CD4-positive, CD25-positive, alpha-beta regulatory T cell (primary cell): ENCODE measurements around the gene GORAB. TPM values are rescaled to one million over a fixed set of nuclear protein-coding genes. Genes with fewer than 3 reads are reported as not detected.

ENCODE experiments used
- ATAC-seq, 2 donors: fragments of 150-1000 bp; cut with Tn5 transposase; one replicate each; pipeline ENCODE4 v1.10.0; 2021; ENCODE audit warnings: low read depth in 2 of 2, moderate number of reproducible peaks in 2 of 2, moderate library complexity in 1 of 2
- DNase-seq, 3 donors: peaks; one replicate each; pipeline versions ENCODE4 v3.0.0 to v3.0.0-alpha.2; 2012 to 2022; ENCODE audit warnings: mixed read lengths in 1 of 3
- H3K27ac ChIP-seq: one replicate; pipeline ENCODE4 v1.7.0; 2013; ENCODE audit warnings: mild to moderate bottlenecking, low read length; ENCODE audit not compliant: insufficient read depth, poor library complexity, severe bottlenecking
- H3K27me3 ChIP-seq: one replicate; pipeline ENCODE4 v1.7.0; 2013; ENCODE audit warnings: low read length; ENCODE audit not compliant: control insufficient read depth, insufficient read depth
- H3K36me3 ChIP-seq: one replicate; pipeline ENCODE4 v1.7.0; 2013; ENCODE audit warnings: mild to moderate bottlenecking, low read length, moderate library complexity; ENCODE audit not compliant: control insufficient read depth, insufficient read depth
- H3K4me1 ChIP-seq: 2 replicates; pipeline ENCODE4 v1.7.0; 2013; ENCODE audit warnings: mild to moderate bottlenecking, low read length; ENCODE audit not compliant: insufficient read depth, control insufficient read depth, poor library complexity, severe bottlenecking
- H3K4me3 ChIP-seq: one replicate; pipeline ENCODE4 v1.7.0; 2013; ENCODE audit warnings: low read depth, mild to moderate bottlenecking, low read length, moderate library complexity
- H3K9me3 ChIP-seq, 2 experiments: 1 replicate in 1 of 2; 2 replicates in 1 of 2; pipeline ENCODE4 v1.7.0; 2013; ENCODE audit warnings: low read length in 2 of 2, mild to moderate bottlenecking in 1 of 2, moderate library complexity in 1 of 2; ENCODE audit not compliant: control insufficient read depth in 2 of 2
- H3K27ac Mint-ChIP-seq, 3 donors: one replicate each; pipeline ENCODE4 v1.8.0; 2020 to 2022; ENCODE audit warnings: mild to moderate bottlenecking in 3 of 3, mixed read lengths in 3 of 3, moderate library complexity in 2 of 3
- H3K27me3 Mint-ChIP-seq: one replicate; pipeline ENCODE4 v1.8.0; 2022; ENCODE audit warnings: mild to moderate bottlenecking, mixed read lengths
- H3K36me3 Mint-ChIP-seq: one replicate; pipeline ENCODE4 v1.8.0; 2020; ENCODE audit warnings: mixed read lengths
- H3K4me1 Mint-ChIP-seq, 4 donors: one replicate each; pipeline ENCODE4 v1.8.0; 2020 to 2022; ENCODE audit warnings: mixed read lengths in 4 of 4, mild to moderate bottlenecking in 1 of 4
- H3K4me3 Mint-ChIP-seq, 4 donors: one replicate each; pipeline ENCODE4 v1.8.0; 2020 to 2022; ENCODE audit warnings: mild to moderate bottlenecking in 4 of 4, mixed read lengths in 4 of 4, moderate library complexity in 3 of 4
- H3K9me3 Mint-ChIP-seq, 7 donors: one replicate each; pipeline ENCODE4 v1.8.0; 2020 to 2022; ENCODE audit warnings: mixed read lengths in 7 of 7, mild to moderate bottlenecking in 3 of 7, moderate library complexity in 2 of 7
- polyA plus RNA-seq, 4 donors: library from polyadenylated mRNA; unstranded; fragments of 300-500 nt; fragmentation: Illumina TruSeq; gene quantifications; one replicate each; pipeline ENCODE4 v1.2.3, GENCODE V29; 2021
- total RNA-seq: library from RNA; stranded (reverse); gene quantifications from one replicate; pipeline ENCODE4 v1.2.3, GENCODE V29; 2022

Gene GORAB
- total and polyA plus RNA-seq, 5 donors from 2014 or later, result 3.7 to 29.8 (median 4.9) TPM

GRCh38 chr1:170530972-170531757 is 801 bp upstream of the GORAB start:
- DNase-seq (peak in 1 of 3 donors; percentile 2), ATAC-seq (no peak)
- peaks cover 16% of the 10 kb centered on the region for H3K4me1 ChIP-seq
- no peaks in the 10 kb centered on the region for H3K9me3 ChIP-seq
- H3K27ac Mint-ChIP-seq, result no peak overlapping the region
- peaks cover 11% of the 10 kb centered on the region for H3K27me3 ChIP-seq
- no peaks in the 10 kb centered on the region for H3K36me3 ChIP-seq
- H3K4me3 ChIP-seq, result peak overlapping the region; percentile 92
- H3K27ac ChIP-seq, result peak overlapping the region; percentile 83
- peaks cover 0 to 18% (median 14%) of the 10 kb centered on the region in 4 donors for H3K4me1 Mint-ChIP-seq
- H3K4me3 Mint-ChIP-seq, result no peak overlapping the region
- H3K9me3 Mint-ChIP-seq, result peaks cover 0 to 1% (median 0%) of the 10 kb centered on the region in 7 donors
- H3K36me3 Mint-ChIP-seq, result peaks cover under 1% of the 10 kb centered on the region
- H3K27me3 Mint-ChIP-seq, result peaks cover 22% of the 10 kb centered on the region

GRCh38 chr1:170533298-170533697 is 1.3 kb downstream of the GORAB start:
- Histone ChIP-seq H3K4me3 (peak overlapping the region; percentile 92), H3K4me1 (peaks cover 16% of the 10 kb centered on the region), H3K27me3 (peaks cover 5% of the 10 kb centered on the region), H3K9me3 (no peaks in the 10 kb centered on the region), H3K36me3 (no peaks in the 10 kb centered on the region), H3K27ac (peak overlapping the region; percentile 83)
- peaks cover 12% of the 10 kb centered on the region for H3K36me3 Mint-ChIP-seq
- H3K27ac Mint-ChIP-seq, result no peak overlapping the region
- peaks cover 6% of the 10 kb centered on the region for H3K27me3 Mint-ChIP-seq
- H3K9me3 Mint-ChIP-seq, result no peaks in the 10 kb centered on the region
- no peak overlapping the region for H3K4me3 Mint-ChIP-seq
- no peak for ATAC-seq
- H3K4me1 Mint-ChIP-seq, result peaks cover 18 to 30% (median 24%) of the 10 kb centered on the region in 4 donors
- DNase-seq, result no peak

DNA sequence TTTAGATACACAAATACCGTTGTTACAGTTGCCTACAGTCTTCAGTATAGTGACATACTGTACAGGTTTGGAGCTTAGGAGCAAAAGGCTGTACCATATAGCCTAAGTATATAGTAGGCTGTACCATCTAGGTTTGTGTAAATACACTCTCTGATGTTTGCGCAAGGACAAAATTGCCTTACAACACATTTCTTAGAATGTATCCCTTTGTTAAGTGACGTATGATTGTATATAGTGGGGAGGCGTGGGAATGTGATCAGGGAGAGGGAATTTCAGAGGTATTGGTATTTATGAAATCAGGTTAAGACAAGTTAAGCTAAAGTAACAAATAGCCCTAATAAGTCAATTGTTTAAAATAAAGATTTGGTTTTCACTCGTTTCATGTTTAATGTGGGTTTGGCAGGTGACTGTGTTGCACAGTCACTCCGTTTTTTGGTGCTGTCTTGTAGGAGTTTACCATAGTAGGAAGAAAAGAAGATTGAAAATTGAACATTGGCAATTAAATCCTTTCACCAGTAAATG is 2.7 kb downstream of the GORAB start:
- DNase-seq (no peak), ATAC-seq (no peak)
- Mint-ChIP-seq H3K9me3 (no peaks in the 10 kb centered on the region), H3K36me3 (peaks cover 25% of the 10 kb centered on the region), H3K27me3 (peaks cover 5% of the 10 kb centered on the region), H3K4me3 (peak overlapping the region in 2 of 4 donors; percentile 4 to 70), H3K4me1 (peaks cover 23 to 34% (median 29%) of the 10 kb centered on the region in 4 donors), H3K27ac (no peak overlapping the region)
- H3K4me1 ChIP-seq, result peaks cover 16% of the 10 kb centered on the region
- H3K27ac ChIP-seq, result no peak overlapping the region
- peaks cover 9% of the 10 kb centered on the region for H3K36me3 ChIP-seq
- peaks cover 5% of the 10 kb centered on the region for H3K27me3 ChIP-seq
- no peaks in the 10 kb centered on the region for H3K9me3 ChIP-seq
- H3K4me3 ChIP-seq, result no peak overlapping the region

DNA sequence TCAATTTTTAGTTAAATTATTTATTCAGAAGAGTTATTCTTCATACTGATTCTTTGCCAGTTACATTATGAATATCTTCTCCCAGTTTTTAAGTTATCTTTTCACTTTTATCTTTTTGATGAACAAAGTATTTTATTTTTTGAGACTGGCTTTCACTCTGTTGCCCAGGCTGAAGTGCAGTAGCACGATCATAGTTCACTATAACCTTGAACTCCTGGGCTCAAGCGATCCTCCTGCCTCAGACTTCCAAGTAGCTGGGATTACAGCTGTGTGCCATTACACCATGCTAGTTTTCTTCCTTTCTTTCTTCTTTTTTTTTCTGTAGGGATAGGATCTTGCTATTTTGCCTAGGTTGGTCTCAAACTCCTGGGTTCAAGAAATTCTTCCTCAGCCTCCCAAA is 3.5 kb downstream of the GORAB start:
- peaks cover 3% of the 10 kb centered on the region for H3K27me3 ChIP-seq
- Mint-ChIP-seq H3K4me1 (peaks cover 25 to 35% (median 32%) of the 10 kb centered on the region in 4 donors), H3K4me3 (peak overlapping the region in 1 of 4 donors; percentile 33), H3K27ac (peak overlapping the region in 1 of 3 donors; percentile 33), H3K36me3 (peaks cover 32% of the 10 kb centered on the region), H3K27me3 (no peaks in the 10 kb centered on the region), H3K9me3 (no peaks in the 10 kb centered on the region)
- H3K4me1 ChIP-seq, result peaks cover 16% of the 10 kb centered on the region
- ATAC-seq (no peak), DNase-seq (no peak)
- no peak overlapping the region for H3K27ac ChIP-seq
- peaks cover 16% of the 10 kb centered on the region for H3K36me3 ChIP-seq
- no peak overlapping the region for H3K4me3 ChIP-seq
- H3K9me3 ChIP-seq, result no peaks in the 10 kb centered on the region

DNA sequence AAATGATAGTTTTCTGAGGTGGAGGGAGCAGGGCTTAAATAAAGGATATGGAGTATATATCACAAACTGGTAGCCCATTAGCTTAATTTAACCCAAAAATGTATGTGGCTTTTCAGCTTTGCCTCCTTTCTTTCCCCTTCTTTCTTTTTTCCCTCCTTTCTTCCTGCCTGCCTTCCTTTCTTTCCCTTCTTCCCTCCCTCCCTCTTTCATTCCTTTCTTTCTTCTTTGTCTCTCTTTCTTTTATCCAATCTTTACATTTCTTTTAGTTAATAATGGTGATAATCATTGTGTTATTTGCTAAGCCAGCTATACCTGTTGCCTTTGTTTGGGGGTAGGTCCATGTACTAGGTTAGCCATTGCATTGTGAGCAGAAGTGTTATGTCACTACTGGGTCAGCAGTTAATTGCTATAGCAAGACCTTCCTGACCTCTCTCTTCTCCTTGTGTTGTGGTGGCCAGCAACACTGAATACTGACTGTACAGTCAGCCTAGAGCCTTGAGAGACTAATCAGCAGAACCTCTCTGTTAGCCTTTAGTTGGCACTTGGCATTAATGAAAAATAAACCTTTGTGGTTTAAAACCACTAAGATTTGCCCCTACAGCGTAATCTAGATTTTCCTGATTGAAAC is 5.1 kb downstream of the GORAB start:
- Mint-ChIP-seq H3K27me3 (no peaks in the 10 kb centered on the region), H3K36me3 (peaks cover 44% of the 10 kb centered on the region), H3K4me1 (peaks cover 25 to 43% (median 34%) of the 10 kb centered on the region in 4 donors), H3K27ac (peak overlapping the region in 1 of 3 donors; percentile 79), H3K4me3 (peak overlapping the region in 1 of 4 donors; percentile 48), H3K9me3 (no peaks in the 10 kb centered on the region)
- DNase-seq (no peak), ATAC-seq (no peak)
- no peak overlapping the region for H3K27ac ChIP-seq
- no peaks in the 10 kb centered on the region for H3K9me3 ChIP-seq
- H3K4me3 ChIP-seq, result no peak overlapping the region
- peaks cover 16% of the 10 kb centered on the region for H3K4me1 ChIP-seq
- no peaks in the 10 kb centered on the region for H3K27me3 ChIP-seq
- H3K36me3 ChIP-seq, result peaks cover 27% of the 10 kb centered on the region

DNA sequence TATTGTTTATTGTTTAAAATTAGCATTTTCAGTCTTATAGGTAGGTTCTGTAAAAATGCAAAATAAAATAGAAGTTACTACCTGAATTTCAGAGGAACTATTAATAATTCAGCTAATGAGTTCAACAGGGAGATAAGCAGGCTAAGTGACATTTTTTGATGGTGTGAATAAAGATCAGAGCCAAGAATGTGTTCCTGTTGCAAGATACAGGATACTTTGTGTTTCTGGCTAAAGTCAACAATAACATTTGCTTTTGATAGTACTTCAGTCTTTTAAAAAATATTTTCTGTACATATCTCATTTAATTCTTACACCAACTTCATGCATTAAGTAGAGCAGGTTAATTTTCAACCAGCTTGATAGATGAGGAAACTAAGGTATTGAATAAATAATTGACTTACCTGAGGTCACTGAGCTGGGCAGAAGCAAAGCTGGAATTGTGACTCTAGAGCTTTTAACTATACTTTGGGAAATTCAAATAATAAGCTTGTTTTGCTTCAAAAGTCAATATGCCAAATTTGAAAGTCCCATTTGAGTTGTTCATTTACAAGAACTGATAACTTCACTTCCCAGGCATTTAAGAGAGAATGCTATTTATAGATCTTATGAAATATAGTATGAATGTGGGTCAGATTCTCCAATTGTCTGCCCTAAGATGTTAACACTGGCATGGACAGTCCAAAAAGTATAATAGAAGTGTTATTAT is 6.0 kb downstream of the GORAB start:
- peaks cover 35% of the 10 kb centered on the region for H3K36me3 ChIP-seq
- H3K27ac Mint-ChIP-seq, result no peak overlapping the region
- H3K4me3 Mint-ChIP-seq, result no peak overlapping the region

GRCh38 chr1:170538687-170539086 is 6.7 kb downstream of the GORAB start:
- peak overlapping the region in 1 of 3 donors; percentile 5 for H3K27ac Mint-ChIP-seq
- H3K9me3 Mint-ChIP-seq, result no peaks in the 10 kb centered on the region
- ATAC-seq, result no peak

More for the DNA sequence above, 6.0 kb downstream of the GORAB start:
- Histone ChIP-seq H3K27me3 (no peaks in the 10 kb centered on the region), H3K4me3 (no peak overlapping the region), H3K9me3 (no peaks in the 10 kb centered on the region), H3K27ac (no peak overlapping the region), H3K4me1 (peaks cover 10% of the 10 kb centered on the region)
- no peaks in the 10 kb centered on the region for H3K9me3 Mint-ChIP-seq
- no peaks in the 10 kb centered on the region for H3K27me3 Mint-ChIP-seq
- DNase-seq (no peak), ATAC-seq (no peak)
- H3K36me3 Mint-ChIP-seq, result peaks cover 51% of the 10 kb centered on the region
- H3K4me1 Mint-ChIP-seq, result peaks cover 25 to 46% (median 34%) of the 10 kb centered on the region in 4 donors

More at GRCh38 chr1:170538687-170539086, 6.7 kb downstream of the GORAB start:
- Mint-ChIP-seq H3K4me1 (peaks cover 25 to 48% (median 34%) of the 10 kb centered on the region in 4 donors), H3K27me3 (no peaks in the 10 kb centered on the region), H3K36me3 (peaks cover 57% of the 10 kb centered on the region), H3K4me3 (no peak overlapping the region)
- Histone ChIP-seq H3K36me3 (peaks cover 42% of the 10 kb centered on the region), H3K27ac (no peak overlapping the region), H3K4me3 (no peak overlapping the region), H3K9me3 (no peaks in the 10 kb centered on the region), H3K27me3 (no peaks in the 10 kb centered on the region), H3K4me1 (peaks cover 3% of the 10 kb centered on the region)
- DNase-seq, result no peak
